Osteocyte (in vitro differentiated cells): ENCODE measurements around the gene CTIF. TPM values are rescaled to one million over a fixed set of nuclear protein-coding genes. Genes with fewer than 3 reads are reported as not detected.

Source experiments
- DNase-seq: peaks from one replicate; pipeline ENCODE4 v3.0.0; 2021; ENCODE audit warnings: mixed read lengths; ENCODE audit not compliant: unreplicated experiment; ENCODE audit errors: extremely low spot score
- H3K27ac Mint-ChIP-seq: one replicate; pipeline ENCODE4 v1.8.0; 2021; ENCODE audit warnings: mild to moderate bottlenecking, mixed read lengths; ENCODE audit not compliant: unreplicated experiment
- H3K27me3 Mint-ChIP-seq: one replicate; pipeline ENCODE4 v1.8.0; 2021; ENCODE audit warnings: mixed read lengths; ENCODE audit not compliant: unreplicated experiment
- H3K36me3 Mint-ChIP-seq: one replicate; pipeline ENCODE4 v1.8.0; 2021; ENCODE audit warnings: mixed read lengths; ENCODE audit not compliant: unreplicated experiment
- H3K4me1 Mint-ChIP-seq: one replicate; pipeline ENCODE4 v1.8.0; 2021; ENCODE audit warnings: mixed read lengths; ENCODE audit not compliant: unreplicated experiment
- H3K4me3 Mint-ChIP-seq: one replicate; pipeline ENCODE4 v1.8.0; 2021; ENCODE audit warnings: mild to moderate bottlenecking, moderate library complexity, mixed read lengths; ENCODE audit not compliant: unreplicated experiment
- H3K9me3 Mint-ChIP-seq: one replicate; pipeline ENCODE4 v1.8.0; 2021; ENCODE audit warnings: mixed read lengths; ENCODE audit not compliant: unreplicated experiment
- total RNA-seq: library from RNA; stranded (reverse); gene quantifications from 2 replicates; pipeline ENCODE4 v1.2.1, GENCODE V29; 2021
- TF ChIP-seq, protein P1 (sequence below): fragments of 200-600 bp; sonication (generic); IDR thresholded peaks from 2 replicates; pipeline ENCODE4 v1.5.0; 2021; ENCODE audit warnings: antibody characterized with exemption, mild to moderate bottlenecking, moderate library complexity

The CTIF gene
- total RNA-seq, 1 donor from 2014 or later, result 172 TPM

DNA sequence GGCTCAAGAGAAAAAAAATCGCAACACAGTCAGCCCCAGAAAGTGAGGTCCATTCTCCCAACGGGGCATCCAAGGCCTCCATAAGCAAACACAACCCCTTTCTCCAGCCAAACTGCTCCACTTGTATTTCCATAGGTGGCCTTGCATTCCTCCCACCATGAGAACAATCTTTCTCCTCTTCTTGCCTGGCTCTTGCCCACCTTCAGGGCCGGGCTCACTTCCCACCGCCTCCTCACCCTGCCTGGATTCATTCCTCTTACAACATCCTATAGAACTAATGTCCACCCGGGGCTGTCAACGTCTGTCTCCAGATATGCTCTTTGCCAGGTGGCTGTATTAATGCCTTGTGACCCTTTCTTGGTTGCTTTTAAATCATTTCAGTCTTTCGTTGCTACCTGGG, 287.4 kb downstream of the CTIF start:
- DNase-seq, result peak; percentile 70
- H3K9me3 Mint-ChIP-seq, result peaks cover 11% of the 10 kb centered on the region
- peaks cover 71% of the 10 kb centered on the region for H3K4me1 Mint-ChIP-seq
- H3K27ac Mint-ChIP-seq, result peak overlapping the region; percentile 100
- TF ChIP-seq, protein P1, sequence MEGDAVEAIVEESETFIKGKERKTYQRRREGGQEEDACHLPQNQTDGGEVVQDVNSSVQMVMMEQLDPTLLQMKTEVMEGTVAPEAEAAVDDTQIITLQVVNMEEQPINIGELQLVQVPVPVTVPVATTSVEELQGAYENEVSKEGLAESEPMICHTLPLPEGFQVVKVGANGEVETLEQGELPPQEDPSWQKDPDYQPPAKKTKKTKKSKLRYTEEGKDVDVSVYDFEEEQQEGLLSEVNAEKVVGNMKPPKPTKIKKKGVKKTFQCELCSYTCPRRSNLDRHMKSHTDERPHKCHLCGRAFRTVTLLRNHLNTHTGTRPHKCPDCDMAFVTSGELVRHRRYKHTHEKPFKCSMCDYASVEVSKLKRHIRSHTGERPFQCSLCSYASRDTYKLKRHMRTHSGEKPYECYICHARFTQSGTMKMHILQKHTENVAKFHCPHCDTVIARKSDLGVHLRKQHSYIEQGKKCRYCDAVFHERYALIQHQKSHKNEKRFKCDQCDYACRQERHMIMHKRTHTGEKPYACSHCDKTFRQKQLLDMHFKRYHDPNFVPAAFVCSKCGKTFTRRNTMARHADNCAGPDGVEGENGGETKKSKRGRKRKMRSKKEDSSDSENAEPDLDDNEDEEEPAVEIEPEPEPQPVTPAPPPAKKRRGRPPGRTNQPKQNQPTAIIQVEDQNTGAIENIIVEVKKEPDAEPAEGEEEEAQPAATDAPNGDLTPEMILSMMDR, result no peak
- peaks cover 33% of the 10 kb centered on the region for H3K36me3 Mint-ChIP-seq
- H3K27me3 Mint-ChIP-seq, result no peaks in the 10 kb centered on the region
- H3K4me3 Mint-ChIP-seq, result no peak overlapping the region

DNA sequence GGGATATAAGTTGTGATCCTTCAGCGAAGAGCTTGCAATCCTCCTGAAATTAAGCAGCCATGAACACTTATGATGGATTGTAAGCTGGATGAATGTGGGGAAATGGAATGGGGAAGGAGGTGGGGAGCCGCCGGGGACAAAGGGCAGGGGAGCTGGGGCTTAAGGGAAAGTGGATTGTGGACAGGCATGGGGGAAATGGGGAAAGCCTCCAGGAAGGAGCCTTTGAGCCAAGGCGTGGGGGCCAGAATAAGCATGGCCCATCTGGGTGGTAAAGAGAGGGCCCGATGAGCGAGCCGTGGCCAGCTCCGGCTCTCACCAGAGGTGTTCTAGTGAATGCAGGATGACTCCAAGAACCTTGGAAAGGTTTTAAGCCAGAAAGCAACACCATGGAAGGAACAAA, 288.0 kb downstream of the CTIF start:
- TF ChIP-seq, protein P1, result no peak
- Mint-ChIP-seq H3K4me1 (peaks cover 71% of the 10 kb centered on the region), H3K27me3 (no peaks in the 10 kb centered on the region), H3K36me3 (peaks cover 28% of the 10 kb centered on the region), H3K9me3 (peaks cover 11% of the 10 kb centered on the region), H3K4me3 (no peak overlapping the region), H3K27ac (peak overlapping the region; percentile 100)
- DNase-seq, result peak; percentile 36

DNA sequence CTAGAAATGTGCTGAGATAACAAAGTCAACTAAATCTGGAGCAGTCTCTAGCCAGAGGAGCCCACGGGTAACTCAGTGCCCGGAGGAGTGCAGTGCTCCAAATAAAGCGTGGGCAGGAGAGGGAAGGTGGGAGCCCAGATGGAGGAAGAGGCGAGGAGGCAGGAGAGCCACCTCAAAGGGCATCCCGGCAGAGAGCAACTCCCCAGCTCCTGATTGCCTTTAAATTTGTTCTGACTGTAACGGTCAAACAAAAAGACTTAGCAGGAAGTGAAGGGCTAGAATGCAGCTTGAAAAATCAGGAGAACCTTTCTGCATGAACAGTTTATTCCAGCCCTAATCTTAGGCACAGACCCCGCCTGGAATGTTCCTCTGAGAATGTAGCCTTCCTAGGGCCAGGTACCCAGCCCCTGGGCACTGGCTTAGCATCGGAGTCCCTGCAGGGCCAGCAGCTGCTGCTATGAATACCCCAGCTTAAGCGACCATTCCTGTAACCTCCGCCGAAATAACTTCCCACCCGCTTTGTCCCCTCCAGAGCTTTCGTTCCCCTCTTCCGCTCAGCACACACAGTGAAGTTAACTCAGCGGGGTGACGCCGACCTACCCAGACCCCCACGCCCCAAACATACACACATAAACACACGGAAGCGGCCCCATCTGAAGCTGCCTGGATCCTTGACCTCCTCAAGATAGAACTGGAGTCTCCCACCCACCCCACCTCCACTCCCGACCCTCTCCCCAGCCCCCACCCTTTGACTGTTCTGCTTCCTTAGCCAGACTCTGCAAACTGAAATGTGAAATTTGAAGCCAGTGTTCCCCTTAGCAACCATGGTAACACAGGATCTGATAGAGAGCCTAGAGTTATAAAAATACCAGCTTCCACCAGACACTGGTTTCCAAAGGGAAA, 288.7 kb downstream of the CTIF start:
- peak overlapping the region; percentile 100 for H3K27ac Mint-ChIP-seq
- no peaks in the 10 kb centered on the region for H3K27me3 Mint-ChIP-seq
- peak; percentile 82 for DNase-seq
- H3K4me3 Mint-ChIP-seq, result peak overlapping the region; percentile 70
- peaks cover 24% of the 10 kb centered on the region for H3K36me3 Mint-ChIP-seq
- H3K9me3 Mint-ChIP-seq, result peaks cover 11% of the 10 kb centered on the region
- TF ChIP-seq, protein P1, result no peak
- peaks cover 76% of the 10 kb centered on the region for H3K4me1 Mint-ChIP-seq

DNA sequence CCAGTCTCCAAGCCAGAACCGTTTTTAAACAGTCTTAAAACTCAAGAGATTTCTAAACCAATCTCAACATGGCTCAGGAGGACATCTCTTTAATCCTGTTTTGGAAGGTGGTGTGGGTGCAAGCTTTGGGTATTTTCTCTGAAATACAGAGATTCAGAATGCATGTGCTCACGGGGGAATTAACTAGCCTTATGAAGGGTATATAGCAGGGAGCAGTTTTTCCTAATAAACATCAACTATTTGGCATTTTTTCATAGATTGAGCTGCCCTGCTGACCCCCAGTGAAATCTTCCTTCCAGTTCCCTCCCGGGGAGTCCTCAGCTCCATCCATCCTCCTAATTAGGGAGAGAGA, 289.3 kb downstream of the CTIF start:
- H3K4me3 Mint-ChIP-seq, result peak overlapping the region; percentile 70
- DNase-seq, result peak; percentile 57
- peaks cover 4% of the 10 kb centered on the region for H3K9me3 Mint-ChIP-seq
- TF ChIP-seq, protein P1, result no peak
- H3K27ac Mint-ChIP-seq, result peak overlapping the region; percentile 100
- peaks cover 18% of the 10 kb centered on the region for H3K36me3 Mint-ChIP-seq
- peaks cover 82% of the 10 kb centered on the region for H3K4me1 Mint-ChIP-seq
- no peaks in the 10 kb centered on the region for H3K27me3 Mint-ChIP-seq

DNA sequence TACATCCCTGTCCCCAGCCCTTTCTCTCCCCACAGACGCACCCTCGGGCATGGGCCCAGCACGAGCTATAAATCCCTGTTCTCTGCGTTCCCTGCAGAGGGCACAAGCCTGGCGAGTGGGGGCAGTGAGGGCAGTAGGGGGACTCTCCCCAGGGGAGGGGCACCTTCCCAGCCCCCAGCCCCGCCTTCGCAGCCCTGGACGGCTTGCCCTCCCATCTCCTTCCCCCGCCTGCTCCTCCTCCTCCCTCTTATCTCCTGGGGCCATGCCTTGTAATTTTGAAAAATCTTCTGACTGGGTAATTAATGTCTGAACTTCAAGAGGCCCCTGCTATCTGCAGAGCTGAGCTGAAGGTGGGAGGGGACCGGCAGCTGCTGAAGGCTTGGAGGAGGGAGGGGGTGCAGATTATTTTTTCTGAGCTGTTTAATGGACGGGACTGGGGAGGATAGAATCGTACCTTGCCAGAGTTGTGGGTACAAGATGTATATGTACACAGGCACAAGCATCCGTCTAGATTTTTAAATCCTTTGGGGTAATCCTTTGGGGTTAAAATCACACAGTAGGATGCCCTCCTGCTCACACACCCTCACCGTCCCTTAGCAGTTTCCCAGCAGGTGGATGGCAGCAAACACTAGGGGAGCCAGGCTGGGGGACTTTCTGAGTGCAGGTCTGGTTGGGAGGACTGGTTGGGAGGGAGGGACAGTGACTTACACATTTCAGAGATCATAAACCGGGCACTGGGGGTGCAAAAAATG, 290.0 kb downstream of the CTIF start:
- DNase-seq, result peak; percentile 85
- peak overlapping the region; percentile 70 for H3K4me3 Mint-ChIP-seq

More for the DNA sequence above, 290.0 kb downstream of the CTIF start:
- Mint-ChIP-seq H3K4me1 (peaks cover 89% of the 10 kb centered on the region), H3K27ac (peak overlapping the region; percentile 100), H3K36me3 (peaks cover 12% of the 10 kb centered on the region), H3K27me3 (no peaks in the 10 kb centered on the region), H3K9me3 (no peaks in the 10 kb centered on the region)
- TF ChIP-seq, protein P1, result peak; percentile 24
